Raji (cell line): Measurements from ENCODE around the gene PRPSAP1.

ENCODE experiments used
- POLR2A ChIP-seq: IDR thresholded peaks from 2 replicates; pipeline ENCODE4 v1.6.1; 2011; ENCODE audit warnings: low read depth, low read length, control low read depth; ENCODE audit not compliant: insufficient read depth

The PRPSAP1 gene

GRCh38 chr17:76270127-76270592, 83.6 kb downstream of the PRPSAP1 start:
- TF ChIP-seq POLR2A: no peak

DNA sequence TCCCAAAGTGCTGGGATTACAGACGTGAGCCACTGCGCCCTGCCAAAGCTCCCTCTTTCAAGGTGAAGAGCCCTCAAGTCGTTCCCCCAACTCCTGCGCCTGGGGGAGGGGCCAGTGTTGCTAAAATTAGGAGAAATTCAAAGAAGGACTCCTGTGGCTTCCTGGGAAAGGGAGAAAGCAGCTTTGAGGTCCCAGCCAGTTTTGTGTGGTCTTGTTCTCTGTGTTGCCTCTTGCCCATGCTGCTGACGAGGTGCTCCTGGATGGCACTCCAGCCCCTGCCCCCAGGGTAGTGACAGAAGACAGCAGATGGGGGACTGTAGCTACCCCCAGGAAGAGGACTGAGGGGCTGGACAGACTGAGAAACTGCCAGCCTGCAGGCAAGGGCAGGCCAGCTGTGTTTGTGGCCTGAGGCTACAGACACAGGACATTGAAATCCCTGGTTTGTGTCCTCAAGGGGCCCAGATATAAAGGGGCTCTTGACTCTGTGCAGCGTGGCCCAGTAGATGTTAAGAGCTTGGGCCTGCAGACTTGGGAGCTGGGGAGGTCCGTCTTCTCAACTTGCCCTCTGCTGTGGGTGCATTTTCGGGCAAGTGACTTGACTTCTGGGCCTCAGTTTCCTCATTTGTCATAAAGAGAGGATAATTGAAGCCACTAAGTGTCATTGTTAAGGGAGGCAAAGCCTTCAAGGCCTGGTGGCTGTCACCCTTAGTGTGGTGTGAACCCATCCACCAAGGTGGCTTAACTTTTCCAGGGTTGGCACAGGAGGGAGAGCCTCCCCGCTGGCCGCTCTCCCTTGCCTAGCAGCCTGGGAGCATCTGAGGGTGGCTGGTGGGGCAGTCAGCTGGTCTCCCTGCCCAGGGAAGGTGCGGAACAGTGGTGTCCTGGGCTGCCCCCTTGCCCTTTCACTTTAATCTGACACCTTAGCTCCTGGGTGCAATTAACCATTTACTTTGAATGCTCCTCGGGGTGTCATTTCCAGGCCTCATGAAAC, 84.4 kb downstream of the PRPSAP1 start:
- TF ChIP-seq POLR2A: no peak

GRCh38 chr17:76268015-76268749, 85.5 kb downstream of the PRPSAP1 start:
- peak; percentile 51 for TF ChIP-seq POLR2A

DNA sequence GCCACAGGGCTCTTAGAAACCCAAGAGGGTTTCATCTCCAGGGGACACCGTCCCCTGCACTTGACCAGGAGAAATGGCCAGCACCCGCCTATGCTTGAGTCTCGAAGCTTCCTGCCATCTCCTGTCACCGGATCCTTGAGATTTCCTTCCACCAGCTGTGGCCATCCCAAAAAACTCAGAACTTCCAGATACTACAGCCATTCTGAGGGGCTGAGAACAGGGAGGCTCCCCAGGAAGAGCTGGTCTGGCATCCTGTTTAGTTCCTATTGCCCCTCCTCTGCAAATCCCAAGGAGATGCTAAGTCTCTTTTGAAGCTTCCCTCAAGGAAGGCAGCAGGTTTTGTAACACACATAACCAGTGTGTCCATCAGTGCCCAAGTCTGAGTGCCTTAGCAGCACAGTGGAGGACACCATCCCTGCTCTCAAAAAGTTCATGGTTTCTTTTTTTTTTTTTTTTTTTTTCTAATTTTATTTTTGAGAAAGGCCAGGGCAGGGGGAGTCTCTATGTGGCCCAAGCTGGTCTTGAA, 86.6 kb downstream of the PRPSAP1 start:
- no peak for TF ChIP-seq POLR2A

DNA sequence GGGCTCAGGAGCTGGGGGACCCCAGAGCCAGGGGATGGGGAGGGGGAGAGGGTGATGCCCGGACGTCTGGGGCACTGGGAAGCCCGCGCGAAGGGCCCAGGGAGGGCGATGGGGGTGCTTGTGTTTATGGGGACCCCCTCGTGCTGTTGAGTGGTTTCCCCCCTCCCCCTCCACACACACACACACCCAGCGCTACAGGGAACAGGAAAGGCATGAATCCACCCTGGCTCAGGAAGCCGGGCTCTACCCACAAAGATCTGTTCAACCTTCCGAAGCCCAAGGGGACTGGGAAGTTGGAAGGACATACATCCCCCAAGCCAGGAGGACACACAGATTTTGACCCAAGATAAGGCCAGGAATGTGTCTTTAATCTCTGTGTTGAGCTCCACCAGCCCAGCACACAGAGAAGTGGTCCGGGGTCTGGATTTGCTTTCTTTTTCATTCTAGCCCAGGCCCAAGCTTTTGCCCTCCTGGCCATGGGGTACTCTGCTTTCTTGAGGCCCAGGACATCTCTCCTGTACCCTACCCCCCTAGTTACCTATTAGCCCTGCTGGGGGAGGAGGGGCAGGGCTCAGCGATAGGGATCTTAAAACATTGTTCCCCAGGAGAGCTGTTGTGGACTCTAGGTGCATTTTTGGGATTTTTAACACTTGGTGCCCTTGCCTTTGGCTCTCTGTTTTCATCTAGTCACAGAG, 87.3 kb downstream of the PRPSAP1 start:
- no peak for TF ChIP-seq POLR2A

DNA sequence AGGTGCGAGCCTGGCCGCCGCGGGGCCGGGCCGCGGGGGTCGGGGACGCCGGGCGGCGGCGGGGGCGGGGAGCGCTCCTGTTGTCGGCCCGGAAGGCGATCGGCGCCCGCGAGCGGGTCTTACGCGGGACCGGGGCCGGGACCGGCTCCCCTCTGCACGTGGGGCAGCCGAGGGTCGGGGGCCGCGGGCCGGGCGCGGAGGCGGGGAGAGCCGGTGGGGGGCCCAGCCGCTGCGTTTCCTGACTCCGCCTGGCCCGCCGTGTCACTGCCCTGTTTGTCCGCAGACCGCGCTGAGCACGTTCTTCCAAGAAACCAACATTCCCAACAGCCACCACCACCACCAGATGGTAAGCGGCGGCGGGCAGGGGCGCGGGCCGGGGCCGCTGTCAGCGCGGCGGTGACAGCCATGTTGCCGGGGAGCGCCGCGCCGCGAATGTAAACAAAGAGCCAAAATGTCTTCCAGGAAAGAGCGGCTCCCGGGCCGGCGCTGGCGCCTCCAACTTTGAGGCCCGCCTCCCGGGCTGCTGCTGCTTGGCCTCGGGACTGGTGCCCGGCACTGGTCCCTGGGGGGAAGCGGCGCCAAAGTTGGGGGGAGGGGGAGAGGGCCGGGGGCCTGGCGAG, 88.0 kb downstream of the PRPSAP1 start:
- TF ChIP-seq POLR2A: no peak

DNA sequence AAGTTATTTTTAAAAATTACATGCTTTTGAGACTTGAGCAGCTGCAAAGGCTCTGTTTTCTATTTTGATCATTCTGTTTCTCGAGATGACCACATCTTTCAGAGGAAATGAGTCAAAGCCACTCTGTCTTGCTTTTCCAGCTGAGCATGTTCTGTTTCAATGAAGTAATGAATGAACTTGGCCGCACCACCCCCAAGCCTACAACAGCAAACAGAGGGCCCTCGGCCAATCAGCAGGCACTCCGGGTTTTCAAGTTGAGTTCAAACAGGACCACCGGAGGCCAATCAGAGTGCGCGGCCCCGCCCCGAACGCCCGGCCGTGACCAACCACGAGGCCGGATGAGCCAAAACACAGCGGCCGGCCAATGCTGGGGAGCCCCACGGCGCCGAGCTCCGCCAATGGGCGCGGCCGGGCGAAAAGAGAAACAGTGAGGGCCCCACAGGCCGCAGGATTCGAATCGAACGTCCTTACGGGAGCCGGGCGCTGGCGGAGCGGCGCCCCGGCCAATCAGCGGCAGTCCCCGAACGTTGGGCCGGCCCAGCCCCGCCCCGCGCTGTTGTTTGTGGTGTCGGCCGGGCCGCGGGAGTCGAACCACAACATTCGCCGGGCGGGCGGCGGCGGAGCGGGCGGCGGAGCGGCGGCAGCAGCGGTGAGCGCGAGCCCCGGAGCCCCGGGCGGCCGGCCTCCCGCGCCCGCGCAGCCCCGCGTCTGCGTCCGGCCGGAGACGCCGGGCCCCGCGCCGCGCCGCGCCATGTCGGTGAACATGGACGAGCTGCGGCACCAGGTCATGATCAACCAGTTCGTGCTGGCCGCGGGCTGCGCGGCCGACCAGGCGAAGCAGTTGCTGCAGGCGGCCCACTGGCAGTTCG, 88.7 kb downstream of the PRPSAP1 start, which contains the start of gene UBALD2:
Gene UBALD2 (plus strand): TSS at position 594 of the 869 bp plus-strand sequence. CDS start 158 bp downstream, at position 752.
- peak; percentile 53; the same call in 1 of the 2 replicates for TF ChIP-seq POLR2A

DNA sequence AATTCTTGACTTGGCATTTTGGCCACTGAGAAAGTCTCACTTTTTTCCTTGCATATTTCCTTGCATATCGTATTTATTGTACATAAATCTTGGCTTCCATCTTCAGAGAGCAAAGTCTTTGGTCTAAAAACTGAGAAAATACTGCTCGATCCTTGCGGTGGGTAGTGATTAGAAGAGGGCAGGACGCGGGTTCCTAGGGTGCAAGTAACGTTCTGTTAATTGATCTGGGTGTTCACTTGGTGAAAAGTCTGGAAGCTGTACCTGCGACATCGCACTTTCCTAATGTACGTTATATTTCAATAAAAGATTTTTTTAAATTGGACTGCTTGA, 89.3 kb downstream of the PRPSAP1 start:
- TF ChIP-seq POLR2A: no peak

DNA sequence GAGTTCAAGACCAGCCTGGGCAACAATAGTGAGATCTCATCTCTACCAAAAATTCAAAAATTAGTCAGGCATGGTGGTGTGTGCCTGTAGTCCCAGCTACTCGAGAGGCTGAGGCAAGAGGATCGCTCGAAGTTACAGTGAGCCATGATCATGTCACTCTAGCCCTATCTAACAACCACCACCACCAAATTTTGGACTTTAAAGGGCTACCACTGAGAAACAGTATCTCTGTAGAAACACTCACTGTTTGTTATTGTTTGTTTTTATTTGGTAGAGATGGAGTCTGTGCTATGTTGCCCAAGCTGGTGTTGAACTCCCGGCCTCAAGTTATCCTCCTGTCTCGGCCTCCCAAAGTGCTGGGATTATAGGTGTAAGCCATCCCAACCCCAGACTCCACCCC, 89.8 kb downstream of the PRPSAP1 start:
- TF ChIP-seq POLR2A: no peak

DNA sequence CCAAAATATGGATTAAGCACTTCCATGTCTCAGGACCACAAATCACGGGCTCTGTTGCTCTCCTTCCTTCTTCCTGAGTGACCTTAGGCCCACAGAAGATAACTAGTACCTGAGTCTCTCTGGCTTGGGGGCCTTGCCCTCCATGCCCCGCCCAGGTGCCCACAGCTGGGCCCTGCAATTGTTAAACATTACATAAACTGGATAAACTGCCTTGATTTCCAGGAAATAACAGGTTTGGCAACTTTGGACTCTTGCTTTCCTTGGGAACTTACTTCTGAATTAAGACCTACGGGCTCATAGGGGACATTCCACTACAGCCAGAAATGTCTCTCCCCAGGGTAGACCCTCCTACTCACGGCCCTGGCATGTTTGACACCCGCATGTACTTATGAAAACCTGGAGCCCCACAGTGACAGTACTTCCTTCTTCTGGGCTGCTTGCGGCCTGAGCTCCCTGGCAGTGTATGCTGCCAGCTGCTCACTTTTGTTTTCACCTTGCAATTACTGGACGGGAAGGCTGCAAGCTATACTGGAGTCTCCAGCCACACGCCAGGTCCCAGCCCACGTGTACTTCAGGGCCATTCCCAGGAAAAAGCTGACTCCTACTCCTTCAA, 90.9 kb downstream of the PRPSAP1 start:
- TF ChIP-seq POLR2A: peak; percentile 33

DNA sequence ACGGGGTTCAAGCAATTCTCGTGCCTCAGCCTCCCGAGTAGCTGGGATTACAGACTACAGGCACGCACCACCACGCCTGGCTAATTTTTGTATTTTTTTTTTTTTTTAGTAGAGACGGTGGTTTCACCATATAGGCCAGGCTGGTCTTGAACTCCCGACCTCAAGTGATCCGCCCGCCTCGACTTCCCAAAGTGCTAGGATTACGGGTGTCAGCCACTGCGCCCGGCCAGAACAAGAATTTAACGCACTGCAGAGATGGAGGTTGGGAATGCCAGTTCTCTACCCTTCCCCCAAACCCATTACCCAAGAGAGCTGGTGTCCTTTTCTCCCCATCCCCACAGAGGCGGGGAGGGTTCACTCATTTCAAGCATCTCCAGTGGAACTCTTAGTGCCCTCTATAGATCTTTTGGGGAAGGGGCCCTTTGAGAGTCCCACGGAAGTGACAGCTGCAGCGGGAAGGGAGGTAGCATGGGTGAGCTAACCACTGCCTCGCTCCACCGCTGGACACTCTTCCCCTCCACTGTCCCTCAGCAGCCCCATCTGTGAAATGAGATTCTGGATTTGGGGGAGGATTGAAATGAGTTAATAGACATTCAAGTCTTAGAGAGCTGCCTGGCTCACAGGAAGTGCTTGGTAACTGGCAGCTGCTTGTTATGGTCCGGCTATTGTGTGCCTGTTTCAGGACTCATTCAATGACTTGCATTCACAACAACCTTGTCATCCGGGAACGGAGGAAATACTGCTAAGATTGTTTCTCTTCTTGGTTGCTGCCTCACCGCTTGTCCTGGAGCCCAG, 92.1 kb downstream of the PRPSAP1 start:
- TF ChIP-seq POLR2A: no peak

DNA sequence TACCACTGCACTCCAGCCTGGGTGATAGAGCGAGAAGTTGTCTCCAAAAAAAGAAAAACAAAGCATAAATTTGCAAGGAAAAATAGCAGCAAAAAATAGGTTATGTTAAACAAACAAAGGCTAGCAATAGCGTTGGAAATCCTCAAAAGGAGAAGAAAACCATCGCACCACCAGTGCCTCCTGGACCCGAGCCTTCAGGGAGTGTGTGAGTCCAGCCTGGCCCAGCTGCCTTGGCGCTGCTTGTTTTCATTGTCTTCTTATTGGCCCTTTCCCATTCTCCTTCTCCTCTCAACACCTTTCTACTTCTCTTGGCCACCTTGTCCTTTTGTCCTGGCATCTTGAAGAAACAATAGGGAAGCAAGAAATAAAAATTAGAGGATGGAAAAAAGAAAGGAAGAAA, 93.0 kb downstream of the PRPSAP1 start:
- TF ChIP-seq POLR2A: no peak

DNA sequence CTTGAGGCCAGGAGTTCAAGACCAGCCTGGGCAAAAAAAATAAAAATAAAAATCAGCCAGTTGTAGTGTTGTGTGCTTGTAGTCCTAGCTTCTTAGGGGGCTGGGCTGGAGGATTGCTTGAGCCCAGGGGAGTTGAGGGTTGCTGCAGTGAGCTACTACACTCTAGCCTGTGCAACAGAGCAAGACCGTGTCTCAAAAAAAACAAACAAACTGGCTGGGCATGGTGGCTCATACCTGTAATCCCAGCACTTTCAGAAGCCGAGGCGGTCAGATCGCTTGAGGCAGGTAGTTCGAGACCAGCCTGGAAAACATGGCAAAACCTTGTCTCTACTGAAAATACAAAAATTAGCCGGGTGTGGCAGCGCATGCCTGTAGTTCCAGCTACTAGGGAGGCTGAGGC, 93.5 kb downstream of the PRPSAP1 start:
- no peak for TF ChIP-seq POLR2A
